Caco-2 (cell line): ENCODE data around the gene PARD3. TPM values are rescaled to one million over a fixed set of nuclear protein-coding genes. Genes with fewer than 3 reads are reported as not detected.
"Not testable (repeated sequence)": the region's sequence is repeated elsewhere in the genome, so short reads cannot be mapped to it uniquely, and the experiment has no call there.

Source experiments
- BruUV-seq: library from RNA; stranded (reverse); fragments of 400-500 nt; replicated peaks from 2 replicates; lab custom pipeline; 2021; lab: Mats Ljungman, UMichigan
- CTCF ChIA-PET: fragments of 300-600 bp; sonication (Branson Sonifier 250); formaldehyde crosslinking; loops from one replicate; lab custom pipeline; 2022; ENCODE audit warnings: antibody characterized with exemption; lab: Charles Lee
- POLR2A ChIA-PET: fragments of 300-600 bp; sonication (Branson Sonifier 250); formaldehyde crosslinking; loops from one replicate; lab custom pipeline; 2022; ENCODE audit warnings: antibody characterized with exemption; lab: Charles Lee
- DNase-seq, 2 experiments: peaks; one replicate each; pipeline versions ENCODE4 v3.0.0 to v3.0.0-alpha.2; 2020 to 2022
- H3K27me3 ChIP-seq: replicated peaks from 2 replicates; pipeline ENCODE4 v1.6.0; 2011; ENCODE audit warnings: low read length; ENCODE audit not compliant: control insufficient read depth, insufficient read depth
- H3K36me3 ChIP-seq: 2 replicates; pipeline ENCODE4 v1.5.1; 2011; ENCODE audit warnings: low read length; ENCODE audit not compliant: control insufficient read depth, insufficient read depth
- H3K4me1 ChIP-seq: fragments of 250-450 bp; sonication (Bioruptor Pico); 2 replicates; pipeline ENCODE4 v1.5.1; 2020; ENCODE audit warnings: mild to moderate bottlenecking
- H3K4me3 ChIP-seq: 2 replicates; pipeline ENCODE4 v1.5.1; 2011; ENCODE audit warnings: low read depth, mild to moderate bottlenecking, control low read depth, low read length
- H3K9me3 ChIP-seq: fragments of 250-450 bp; sonication (Bioruptor Pico); 2 replicates; pipeline ENCODE4 v1.5.1; 2020; ENCODE audit warnings: mild to moderate bottlenecking, moderate library complexity
- H3K27ac Mint-ChIP-seq: one replicate; pipeline ENCODE4 v1.8.0; 2022; ENCODE audit warnings: mixed read lengths; ENCODE audit not compliant: unreplicated experiment
- H3K27me3 Mint-ChIP-seq: one replicate; pipeline ENCODE4 v1.8.0; 2022; ENCODE audit warnings: mixed read lengths; ENCODE audit not compliant: insufficient read depth, unreplicated experiment
- H3K36me3 Mint-ChIP-seq: one replicate; pipeline ENCODE4 v1.8.0; 2022; ENCODE audit warnings: mild to moderate bottlenecking, mixed read lengths; ENCODE audit not compliant: insufficient read depth, unreplicated experiment
- H3K4me1 Mint-ChIP-seq: one replicate; pipeline ENCODE4 v1.8.0; 2022; ENCODE audit warnings: low read depth, mixed read lengths; ENCODE audit not compliant: unreplicated experiment
- H3K4me3 Mint-ChIP-seq: one replicate; pipeline ENCODE4 v1.8.0; 2022; ENCODE audit warnings: mild to moderate bottlenecking, moderate library complexity, mixed read lengths; ENCODE audit not compliant: unreplicated experiment
- H3K9me3 Mint-ChIP-seq: one replicate; pipeline ENCODE4 v1.8.0; 2022; ENCODE audit warnings: mixed read lengths; ENCODE audit not compliant: unreplicated experiment
- CTCF ChIP-seq, 2 experiments: fragments of 200-600 bp in 1 of 2; IDR thresholded peaks; 1 replicate in 1 of 2; 2 replicates in 1 of 2; pipeline versions ENCODE4 v1.5.1 to v1.8.0; 2011 to 2022; ENCODE audit warnings: antibody characterized with exemption in 1 of 2, control low read depth in 1 of 2, inconsistent platforms in 1 of 2, low read depth in 1 of 2, low read length in 1 of 2, mild to moderate bottlenecking in 1 of 2, moderate library complexity in 1 of 2; ENCODE audit not compliant: insufficient read depth in 1 of 2, severe bottlenecking in 1 of 2, unreplicated experiment in 1 of 2
- intact Hi-C: fragments of 100-400 bp; cut with micrococcal nuclease; formaldehyde crosslinking; loops from one replicate; pipeline ENCODE4 v1.10.0; 2022; ENCODE audit not compliant: unreplicated experiment
- total RNA-seq: library from RNA; stranded (reverse); gene quantifications from 2 replicates; pipeline ENCODE4 v1.2.3, GENCODE V29; 2022

PARD3 gene
- total RNA-seq, 1 experiment from 2014 or later, result 80.7 TPM

DNA sequence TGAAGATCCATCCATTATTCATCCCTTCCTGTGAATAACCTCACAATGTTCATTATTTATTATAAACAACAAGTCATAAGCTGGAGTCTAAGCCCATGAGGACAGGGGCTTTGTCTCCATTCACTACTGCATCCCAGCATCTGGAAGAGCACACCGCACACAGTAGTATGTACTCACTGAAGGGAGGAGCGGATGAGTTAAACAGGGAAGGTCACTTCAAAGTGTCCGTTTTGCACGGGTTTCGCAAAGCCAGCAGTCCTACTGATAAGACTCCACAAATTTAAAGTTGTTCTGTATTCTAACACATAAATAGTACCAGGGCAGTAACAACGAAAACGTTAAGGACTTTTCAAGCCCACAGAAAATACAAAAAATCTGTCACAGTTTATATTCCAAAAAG is 167.9 kb downstream of the PARD3 start:
- POLR2A ChIA-PET, result no interaction called here
- Mint-ChIP-seq H3K27me3 (no peaks in the 10 kb centered on the region), H3K4me3 (no peak overlapping the region), H3K36me3 (no peaks in the 10 kb centered on the region), H3K27ac (no peak overlapping the region), H3K4me1 (peaks cover 7% of the 10 kb centered on the region), H3K9me3 (no peaks in the 10 kb centered on the region)
- no peak for DNase-seq
- Histone ChIP-seq H3K27me3 (no peaks in the 10 kb centered on the region), H3K9me3 (no peaks in the 10 kb centered on the region), H3K4me3 (no peak overlapping the region), H3K4me1 (no peaks in the 10 kb centered on the region), H3K36me3 (no peaks in the 10 kb centered on the region)
- intact Hi-C loops, result no loop called here
- CTCF ChIA-PET, result interaction anchor here (0.6 kb wide), 1 partner anchor 628 kb away, joined by 3 read pairs; no protein-coding TSS in a partner anchor
- BruUV-seq, result no TSS peak
- TF ChIP-seq CTCF (IDR thresholded peaks at IDR 0.05; ENCODE audit: insufficient read depth in 1 of 2, low read depth in 1 of 2, low read length in 1 of 2, severe bottlenecking in 1 of 2, unreplicated experiment in 1 of 2), result no peak

DNA sequence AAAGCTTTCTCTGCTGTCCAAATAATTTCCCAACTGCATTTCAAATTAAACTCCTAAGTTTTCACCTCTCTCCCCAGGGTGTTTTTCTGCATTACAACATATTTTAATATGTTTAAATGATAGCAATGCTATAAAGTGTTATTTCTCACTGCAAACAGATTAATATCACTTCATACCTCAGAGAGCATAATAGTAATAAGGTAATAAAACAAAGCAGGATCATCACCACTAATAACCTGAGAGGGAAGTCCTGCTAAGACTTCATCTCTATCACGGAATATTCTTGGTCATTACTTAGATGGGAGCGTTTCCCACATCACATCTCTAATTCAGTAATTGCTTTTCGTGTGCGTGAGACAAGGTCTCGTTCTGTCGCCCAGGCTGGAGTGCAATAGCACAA is 168.8 kb downstream of the PARD3 start:
- Histone ChIP-seq H3K27me3 (no peaks in the 10 kb centered on the region), H3K9me3 (no peaks in the 10 kb centered on the region), H3K36me3 (no peaks in the 10 kb centered on the region), H3K4me3 (no peak overlapping the region), H3K4me1 (no peaks in the 10 kb centered on the region)
- TF ChIP-seq CTCF (IDR thresholded peaks at IDR 0.05; ENCODE audit: insufficient read depth in 1 of 2, low read depth in 1 of 2, low read length in 1 of 2, severe bottlenecking in 1 of 2, unreplicated experiment in 1 of 2), result no peak
- Mint-ChIP-seq H3K36me3 (no peaks in the 10 kb centered on the region), H3K4me3 (no peak overlapping the region), H3K9me3 (no peaks in the 10 kb centered on the region), H3K4me1 (peaks cover 5% of the 10 kb centered on the region), H3K27ac (no peak overlapping the region), H3K27me3 (no peaks in the 10 kb centered on the region)
- intact Hi-C loops, result no loop called here
- ChIA-PET CTCF (no interaction called here), POLR2A (no interaction called here)
- no peak for DNase-seq
- no TSS peak for BruUV-seq

DNA sequence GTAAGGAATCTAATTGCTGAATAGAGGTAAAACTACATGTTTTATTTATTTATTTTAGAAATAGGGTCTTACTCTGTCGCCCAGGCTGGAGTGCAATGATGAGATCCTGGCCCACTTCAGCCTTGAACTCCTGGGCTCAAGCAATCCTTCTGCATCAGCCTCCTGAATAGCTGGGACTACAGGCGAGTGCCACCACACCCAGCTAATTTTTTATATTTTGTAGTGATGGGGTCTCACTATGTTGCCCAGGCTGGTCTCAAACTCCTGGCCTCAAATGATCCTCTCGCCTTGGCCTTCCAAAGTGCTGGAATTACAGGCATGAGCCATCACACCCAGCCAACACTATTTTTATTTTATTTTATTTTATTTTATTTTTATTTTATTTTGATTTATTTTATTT is 170.3 kb downstream of the PARD3 start:
- POLR2A ChIA-PET, result not testable (repeated sequence)

GRCh38 chr10:34644224-34644623 is 170.9 kb downstream of the PARD3 start:
- Mint-ChIP-seq H3K27me3 (no peaks in the 10 kb centered on the region), H3K4me1 (peaks cover 5% of the 10 kb centered on the region), H3K36me3 (no peaks in the 10 kb centered on the region), H3K9me3 (no peaks in the 10 kb centered on the region), H3K4me3 (no peak overlapping the region), H3K27ac (no peak overlapping the region)
- intact Hi-C loops, result no loop called here
- no peak for DNase-seq
- no TSS peak for BruUV-seq
- no peaks in the 10 kb centered on the region for H3K27me3 ChIP-seq
- no peaks in the 10 kb centered on the region for H3K36me3 ChIP-seq
- H3K4me1 ChIP-seq, result no peaks in the 10 kb centered on the region
- CTCF ChIA-PET, result no interaction called here
- no peak overlapping the region for H3K4me3 ChIP-seq
- no peak for TF ChIP-seq CTCF (IDR thresholded peaks at IDR 0.05; ENCODE audit: insufficient read depth in 1 of 2, low read depth in 1 of 2, low read length in 1 of 2, severe bottlenecking in 1 of 2, unreplicated experiment in 1 of 2)
- POLR2A ChIA-PET, result no interaction called here
- H3K9me3 ChIP-seq, result no peaks in the 10 kb centered on the region

More for the DNA sequence above, 170.3 kb downstream of the PARD3 start:
- H3K4me1 Mint-ChIP-seq, DNase-seq, H3K4me3 ChIP-seq, H3K36me3 Mint-ChIP-seq, H3K27me3 ChIP-seq, CTCF ChIA-PET, H3K4me3 Mint-ChIP-seq, intact Hi-C loops, H3K27ac Mint-ChIP-seq, H3K4me1 ChIP-seq, H3K27me3 Mint-ChIP-seq, H3K9me3 ChIP-seq, H3K36me3 ChIP-seq, BruUV-seq, H3K9me3 Mint-ChIP-seq: not testable (repeated sequence)
